AG04450 (cell line): ENCODE measurements around the gene PRSS38. TPM values are rescaled to one million over a fixed set of nuclear protein-coding genes. Genes with fewer than 3 reads are reported as not detected.

Experiments used
- CTCF ChIA-PET: fragments of 300-600, 350-600 bp; formaldehyde crosslinking; extraction: SDS; loops from one replicate; lab custom pipeline; 2022; ENCODE audit warnings: antibody characterized with exemption, inconsistent platforms; lab: Charles Lee
- POLR2A ChIA-PET: fragments of 350-600 bp; formaldehyde crosslinking; extraction: SDS; loops from one replicate; lab custom pipeline; 2021; ENCODE audit warnings: antibody characterized with exemption, inconsistent platforms; lab: Yijun Ruan, JAX
- DNase-seq: peaks from one replicate; pipeline ENCODE4 v3.0.0-alpha.2; 2011; ENCODE audit warnings: low read depth, low spot score
- H3K27ac ChIP-seq: one replicate; pipeline ENCODE4 v1.5.1; 2012; ENCODE audit warnings: low read depth, low read length, control low read depth
- H3K27me3 ChIP-seq: one replicate; pipeline ENCODE4 v1.6.0; 2012; ENCODE audit warnings: low read length; ENCODE audit not compliant: control insufficient read depth, insufficient read depth
- H3K4me3 ChIP-seq: 2 replicates; pipeline ENCODE4 v1.5.1; 2011; ENCODE audit warnings: mild to moderate bottlenecking, low read depth, low read length, control low read depth
- H3K9me3 ChIP-seq: 2 replicates; pipeline ENCODE4 v1.5.1; 2012; ENCODE audit warnings: low read length; ENCODE audit not compliant: control insufficient read depth, insufficient read depth
- polyA plus RNA-seq: library from polyadenylated mRNA; depleted of rRNA; stranded (reverse); fragments of >200 nt; gene quantifications from 2 replicates; pipeline ENCODE4 v1.2.3, GENCODE V29; 2011
- TF ChIP-seq, protein P1 (sequence below): IDR thresholded peaks from 2 replicates; pipeline ENCODE4 v1.5.1; 2011; ENCODE audit warnings: low read depth, low read length, control low read depth, inconsistent platforms

Gene PRSS38
- polyA plus RNA-seq, 1 experiment = not detected

DNA sequence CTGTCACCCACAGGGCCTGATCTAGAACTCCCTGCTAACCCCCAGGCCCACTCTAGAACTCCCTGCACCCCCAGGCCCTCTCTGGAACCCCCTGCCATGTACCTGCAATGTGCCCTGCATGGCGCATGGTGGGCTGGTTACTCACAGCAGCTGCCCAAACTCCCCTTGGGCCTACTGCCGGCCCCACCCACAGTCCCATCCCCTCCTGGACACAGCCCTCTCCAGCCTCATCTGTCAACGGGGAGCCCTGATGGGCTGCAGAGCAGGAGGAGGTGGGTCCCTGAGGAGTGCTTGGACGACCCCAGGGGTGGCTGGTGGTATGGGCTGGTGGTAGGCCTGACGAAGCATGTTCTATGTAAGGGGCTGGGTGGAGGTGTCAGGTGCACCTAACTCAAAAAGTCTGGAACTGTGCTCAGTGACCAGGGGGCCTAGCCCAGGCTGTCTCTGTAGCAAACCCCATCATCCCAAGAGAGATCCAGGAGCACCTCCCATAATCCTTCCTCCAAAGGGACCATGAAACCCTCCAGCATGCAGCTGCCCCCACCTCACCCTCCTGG is 19.0 kb upstream of the PRSS38 start:
- DNase-seq = no peak
- Histone ChIP-seq H3K27me3 (peaks cover 12% of the 10 kb centered on the region), H3K9me3 (no peaks in the 10 kb centered on the region; the same call in 1 of the 2 replicates), H3K4me3 (no peak overlapping the region), H3K27ac (no peak overlapping the region)
- CTCF ChIA-PET = no interaction called here
- TF ChIP-seq, protein P1, sequence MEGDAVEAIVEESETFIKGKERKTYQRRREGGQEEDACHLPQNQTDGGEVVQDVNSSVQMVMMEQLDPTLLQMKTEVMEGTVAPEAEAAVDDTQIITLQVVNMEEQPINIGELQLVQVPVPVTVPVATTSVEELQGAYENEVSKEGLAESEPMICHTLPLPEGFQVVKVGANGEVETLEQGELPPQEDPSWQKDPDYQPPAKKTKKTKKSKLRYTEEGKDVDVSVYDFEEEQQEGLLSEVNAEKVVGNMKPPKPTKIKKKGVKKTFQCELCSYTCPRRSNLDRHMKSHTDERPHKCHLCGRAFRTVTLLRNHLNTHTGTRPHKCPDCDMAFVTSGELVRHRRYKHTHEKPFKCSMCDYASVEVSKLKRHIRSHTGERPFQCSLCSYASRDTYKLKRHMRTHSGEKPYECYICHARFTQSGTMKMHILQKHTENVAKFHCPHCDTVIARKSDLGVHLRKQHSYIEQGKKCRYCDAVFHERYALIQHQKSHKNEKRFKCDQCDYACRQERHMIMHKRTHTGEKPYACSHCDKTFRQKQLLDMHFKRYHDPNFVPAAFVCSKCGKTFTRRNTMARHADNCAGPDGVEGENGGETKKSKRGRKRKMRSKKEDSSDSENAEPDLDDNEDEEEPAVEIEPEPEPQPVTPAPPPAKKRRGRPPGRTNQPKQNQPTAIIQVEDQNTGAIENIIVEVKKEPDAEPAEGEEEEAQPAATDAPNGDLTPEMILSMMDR = no peak
- POLR2A ChIA-PET = no interaction called here

DNA sequence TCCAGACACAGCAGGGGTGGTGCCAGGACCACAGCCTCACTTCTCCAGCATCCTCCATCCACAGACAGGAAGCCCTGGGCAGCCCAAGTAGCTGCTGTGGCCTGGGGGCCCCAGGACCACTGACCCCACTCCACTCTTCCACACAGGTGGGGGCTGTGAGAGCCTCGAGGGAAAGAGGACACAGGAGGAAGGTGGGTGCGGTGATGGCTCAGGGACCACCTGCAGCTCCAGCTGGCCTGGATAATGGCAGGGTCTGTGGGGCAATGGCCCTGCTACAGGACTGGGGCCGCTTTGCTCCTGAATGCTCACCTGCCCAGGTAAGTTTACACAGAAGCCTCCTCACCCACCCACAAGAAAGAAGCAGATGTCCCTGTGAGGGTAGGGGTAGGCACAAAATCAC is 18.3 kb upstream of the PRSS38 start:
- TF ChIP-seq, protein P1 = no peak
- POLR2A ChIA-PET = no interaction called here
- CTCF ChIA-PET = no interaction called here

DNA sequence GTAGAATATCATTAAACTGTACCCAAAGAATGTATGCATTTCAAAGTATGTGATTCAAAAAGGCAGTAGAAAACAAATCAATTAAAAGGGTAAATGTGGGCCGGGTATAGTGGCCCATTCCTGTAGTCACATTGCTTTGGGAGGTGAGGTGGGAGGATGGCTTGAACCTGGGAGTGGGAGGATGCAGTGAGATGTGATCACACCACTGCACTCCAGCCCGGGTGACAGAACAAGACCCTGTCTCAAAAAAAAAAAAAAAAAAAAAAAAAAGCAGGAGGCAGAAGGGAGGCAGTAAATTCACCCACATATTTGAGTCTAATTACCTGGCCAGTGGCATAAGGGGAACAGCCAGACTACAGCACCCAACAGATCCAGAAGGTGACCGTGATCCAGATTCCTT is 17.9 kb upstream of the PRSS38 start:
- TF ChIP-seq, protein P1 = no peak
- POLR2A ChIA-PET = no interaction called here

More for the DNA sequence above, 18.3 kb upstream of the PRSS38 start:
- Histone ChIP-seq H3K27me3 (peaks cover 12% of the 10 kb centered on the region), H3K4me3 (no peak overlapping the region), H3K27ac (no peak overlapping the region), H3K9me3 (no peaks in the 10 kb centered on the region; the same call in 1 of the 2 replicates)
- DNase-seq = no peak

DNA sequence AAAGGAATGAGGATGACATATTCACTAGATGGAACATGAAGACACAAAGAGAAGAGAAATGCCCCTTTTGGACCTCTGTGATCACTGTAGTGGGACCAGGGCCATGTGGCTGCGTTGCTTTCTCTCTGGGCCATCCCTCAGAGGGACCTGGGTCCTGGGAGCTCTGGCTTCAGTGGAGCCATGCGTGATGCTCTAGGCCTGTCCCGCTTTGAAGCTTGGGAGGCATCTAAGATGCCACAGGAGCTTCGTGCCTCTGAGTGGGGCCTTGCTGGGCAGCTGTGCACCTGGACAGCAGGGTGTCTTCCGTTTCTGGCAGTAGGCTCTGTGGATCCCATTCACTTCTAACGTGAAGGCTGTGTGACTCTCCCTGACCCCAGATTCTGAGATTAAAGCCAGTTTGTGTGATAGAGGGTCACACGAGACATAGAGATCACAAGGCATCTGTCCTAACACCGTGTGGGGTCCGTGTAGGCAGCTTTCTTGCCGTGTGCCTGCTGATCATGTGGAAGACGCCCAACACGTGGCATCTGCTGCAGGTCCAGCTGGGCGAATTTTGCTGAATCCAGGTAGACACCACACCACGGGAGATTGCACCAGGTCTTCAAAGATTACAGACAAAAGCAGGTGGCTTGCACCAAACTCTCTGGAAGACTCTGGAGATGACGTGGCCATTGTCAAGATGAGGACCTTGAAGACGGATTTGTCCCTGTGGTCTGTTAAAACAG is 17.2 kb upstream of the PRSS38 start:
- H3K27me3 ChIP-seq = peaks cover 12% of the 10 kb centered on the region
- POLR2A ChIA-PET = no interaction called here
- H3K4me3 ChIP-seq = no peak overlapping the region
- no peak overlapping the region for H3K27ac ChIP-seq
- TF ChIP-seq, protein P1 = no peak
- no peaks in the 10 kb centered on the region; the same call in 1 of the 2 replicates for H3K9me3 ChIP-seq
- CTCF ChIA-PET = no interaction called here
- no peak for DNase-seq

More for the DNA sequence above, 17.9 kb upstream of the PRSS38 start:
- peaks cover 12% of the 10 kb centered on the region for H3K27me3 ChIP-seq
- no peak overlapping the region for H3K27ac ChIP-seq
- CTCF ChIA-PET = no interaction called here
- no peak overlapping the region for H3K4me3 ChIP-seq
- no peak for DNase-seq
- no peaks in the 10 kb centered on the region; the same call in 1 of the 2 replicates for H3K9me3 ChIP-seq

DNA sequence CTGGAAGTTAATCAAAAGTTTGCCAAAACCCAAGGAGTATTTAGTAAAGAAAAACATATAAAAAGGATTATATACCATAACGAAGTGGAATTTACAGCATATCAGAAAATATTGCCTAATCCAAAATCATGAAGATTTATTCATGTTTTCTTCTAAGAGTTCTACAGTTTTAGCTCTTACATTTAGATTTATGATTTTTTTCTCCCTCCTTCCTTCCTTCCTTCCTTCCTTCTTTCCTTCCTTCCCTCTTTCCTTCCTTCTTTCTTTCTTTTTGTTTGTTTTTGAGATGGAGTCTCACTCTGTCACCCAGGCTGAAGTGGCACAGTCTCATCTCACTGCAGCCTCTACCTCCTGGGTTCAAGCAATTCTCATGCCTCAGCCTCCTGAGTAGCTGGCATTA is 15.7 kb upstream of the PRSS38 start:
- no peak for DNase-seq
- TF ChIP-seq, protein P1 = no peak
- H3K4me3 ChIP-seq = no peak overlapping the region
- H3K27me3 ChIP-seq = peaks cover 14% of the 10 kb centered on the region
- POLR2A ChIA-PET = interaction anchor here (0.6 kb wide), 1 partner anchor 207 kb away, joined by 3 read pairs; the partner anchor contains the start of gene WNT3A
- H3K27ac ChIP-seq = no peak overlapping the region
- CTCF ChIA-PET = no interaction called here
- H3K9me3 ChIP-seq = no peaks in the 10 kb centered on the region
